A549 (cell line): Measurements from ENCODE around the gene SPATA16. TPM values are rescaled to one million over a fixed set of nuclear protein-coding genes. Genes with fewer than 3 reads are reported as not detected.

Experiments
- ATAC-seq, 2 experiments: fragments of 200-7000 bp in 1 of 2; fragments of >200 bp in 1 of 2; cut with Nextera tagmentation in 1 of 2; cut with Tn5 transposase in 1 of 2; 3 replicates each; pipeline versions ENCODE4 v1.8.0 to v1.9.1; 2018 to 2020; ENCODE audit warnings: mild to moderate bottlenecking in 1 of 2, moderate library complexity in 1 of 2
- CTCF ChIA-PET: fragments of 300-600 bp; sonication (Branson Sonifier 250); formaldehyde crosslinking; extraction: SDS; loops from one replicate; lab custom pipeline; 2021; ENCODE audit warnings: antibody characterized with exemption, inconsistent platforms; lab: Yijun Ruan, JAX
- POLR2A ChIA-PET: fragments of 350-600 bp; formaldehyde crosslinking; extraction: SDS; loops from one replicate; lab custom pipeline; 2021; ENCODE audit warnings: antibody characterized with exemption, inconsistent platforms; lab: Yijun Ruan, JAX
- DNase-seq, 2 experiments: peaks; one replicate each; pipeline versions ENCODE4 v3.0.0 to v3.0.0-alpha.2; 2011 to 2016; ENCODE audit warnings: low read depth in 1 of 2, low spot score in 1 of 2
- FAIRE-seq: peaks from 2 replicates; lab custom pipeline; 2011; peaks lifted over from hg19 to GRCh38; lab: Jason Lieb, UNC
- H3K27ac ChIP-seq, 2 experiments: fragments of >200 bp; sonication (Bioruptor Twin); formaldehyde crosslinking; 3 replicates each; pipeline ENCODE4 v1.5.1; 2016 to 2017
- H3K4me1 ChIP-seq: fragments of >200 bp; sonication (Bioruptor Twin); formaldehyde crosslinking; 3 replicates; pipeline ENCODE4 v1.6.1; 2016
- H3K4me2 ChIP-seq: fragments of >200 bp; sonication (Bioruptor Twin); formaldehyde crosslinking; 3 replicates; pipeline ENCODE4 v1.6.1; 2016
- H3K4me3 ChIP-seq: fragments of >200 bp; sonication (Bioruptor Twin); formaldehyde crosslinking; 3 replicates; pipeline ENCODE4 v1.5.1; 2016
- H3K9me3 ChIP-seq: fragments of >200 bp; sonication (Bioruptor Twin); formaldehyde crosslinking; 3 replicates; pipeline ENCODE4 v1.6.1; 2016
- ATOH8 ChIP-seq: fragments of 250-450 bp; sonication (Bioruptor Pico); IDR thresholded peaks from 2 replicates; pipeline ENCODE4 v1.5.0; 2020; ENCODE audit warnings: low read depth, mild to moderate bottlenecking, moderate library complexity
- CEBPB ChIP-seq, 2 experiments: fragments of >200 bp in 1 of 2; sonication (Bioruptor Twin) in 1 of 2; formaldehyde crosslinking in 1 of 2; IDR thresholded peaks; 2 replicates each; pipeline ENCODE4 v1.6.1; 2012 to 2016
- CHD2 ChIP-seq: fragments of 150-350 bp; IDR thresholded peaks from 2 replicates; pipeline ENCODE4 v1.6.1; 2014; ENCODE audit warnings: low read length; ENCODE audit not compliant: partially characterized antibody
- CHD4 ChIP-seq: fragments of 200-600 bp; sonication (generic); IDR thresholded peaks from 2 replicates; pipeline ENCODE4 v1.6.1; 2016; ENCODE audit warnings: antibody characterized with exemption, mild to moderate bottlenecking, borderline replicate concordance
- E2F6 ChIP-seq: IDR thresholded peaks from 2 replicates; pipeline ENCODE4 v1.6.1; 2012; ENCODE audit warnings: low read depth, borderline replicate concordance
- EHF ChIP-seq: fragments of 250-450 bp; sonication (Bioruptor Pico); IDR thresholded peaks from 2 replicates; pipeline ENCODE4 v1.5.0; 2020; ENCODE audit warnings: mild to moderate bottlenecking
- EHMT2 ChIP-seq: fragments of 200-600 bp; sonication (generic); IDR thresholded peaks from 2 replicates; pipeline ENCODE4 v1.6.1; 2016; ENCODE audit warnings: antibody characterized with exemption, low read depth, mild to moderate bottlenecking, moderate library complexity
- EP300 ChIP-seq, 2 experiments: fragments of >200 bp; sonication (Bioruptor Twin); formaldehyde crosslinking; IDR thresholded peaks; 2 replicates in 1 of 2; 3 replicates in 1 of 2; pipeline ENCODE4 v1.6.1; 2016 to 2017
- FOSL2 ChIP-seq, 2 experiments: fragments of 450-650 bp in 1 of 2; fragments of >200 bp in 1 of 2; sonication (Bioruptor Twin) in 1 of 2; formaldehyde crosslinking; IDR thresholded peaks; 2 replicates each; pipeline versions ENCODE4 v1.5.0 to v1.6.1; 2016 to 2020; ENCODE audit warnings: mild to moderate bottlenecking in 1 of 2, moderate library complexity in 1 of 2
- FOXS1 ChIP-seq: fragments of 250-450 bp; sonication (Bioruptor Pico); IDR thresholded peaks from 2 replicates; pipeline ENCODE4 v1.5.0; 2020; ENCODE audit warnings: mild to moderate bottlenecking, moderate library complexity
- GATA3 ChIP-seq: IDR thresholded peaks from 2 replicates; pipeline ENCODE4 v1.6.1; 2012; ENCODE audit warnings: borderline replicate concordance
- HDAC2 ChIP-seq: fragments of 200-600 bp; sonication (generic); IDR thresholded peaks from 2 replicates; pipeline ENCODE4 v1.6.1; 2016
- HEYL ChIP-seq: fragments of 250-450 bp; sonication (Bioruptor Pico); IDR thresholded peaks from 2 replicates; pipeline ENCODE4 v1.8.0; 2021; ENCODE audit warnings: mild to moderate bottlenecking, moderate library complexity
- HMGXB4 ChIP-seq: fragments of 250-450 bp; sonication (Bioruptor Pico); IDR thresholded peaks from 2 replicates; pipeline ENCODE4 v1.5.0; 2021; ENCODE audit warnings: mild to moderate bottlenecking, moderate library complexity, borderline replicate concordance
- JUN ChIP-seq, 2 experiments: fragments of >200 bp; sonication (Bioruptor Twin); formaldehyde crosslinking; IDR thresholded peaks; 2 replicates in 1 of 2; 3 replicates in 1 of 2; pipeline ENCODE4 v1.6.1; 2016 to 2017
- KDM1A ChIP-seq: fragments of 200-600 bp; sonication (generic); IDR thresholded peaks from 2 replicates; pipeline ENCODE4 v1.6.1; 2016; ENCODE audit warnings: low read depth, mild to moderate bottlenecking
- MAFK ChIP-seq: fragments of 450-650 bp; IDR thresholded peaks from 2 replicates; pipeline ENCODE4 v1.6.1; 2014; ENCODE audit not compliant: partially characterized antibody
- MAX ChIP-seq: IDR thresholded peaks from 2 replicates; pipeline ENCODE4 v1.6.1; 2012
- MAZ ChIP-seq: fragments of 150-350 bp; IDR thresholded peaks from 2 replicates; pipeline ENCODE4 v1.6.1; 2014; ENCODE audit warnings: antibody characterized with exemption, low read depth, low read length, borderline replicate concordance
- MYC ChIP-seq: IDR thresholded peaks from 2 replicates; pipeline ENCODE4 v1.6.1; 2012; ENCODE audit warnings: mild to moderate bottlenecking, inconsistent platforms, low read length, improper control_type of control experiment, borderline replicate concordance
- NPAS2 ChIP-seq: fragments of 250-450 bp; sonication (Bioruptor Pico); IDR thresholded peaks from 2 replicates; pipeline ENCODE4 v1.8.0; 2022; ENCODE audit warnings: mild to moderate bottlenecking, moderate library complexity, borderline replicate concordance
- NR3C1 ChIP-seq: fragments of >200 bp; sonication (Bioruptor Twin); formaldehyde crosslinking; IDR thresholded peaks from 3 replicates; pipeline ENCODE4 v1.6.1; 2017
- PBX3 ChIP-seq: IDR thresholded peaks from 2 replicates; pipeline ENCODE4 v1.6.1; 2012
- PHF8 ChIP-seq: fragments of 200-600 bp; sonication (generic); IDR thresholded peaks from 2 replicates; pipeline ENCODE4 v1.6.1; 2016; ENCODE audit warnings: low read depth, mild to moderate bottlenecking, antibody characterized with exemption, moderate library complexity, borderline replicate concordance
- POLR2A ChIP-seq: IDR thresholded peaks from 2 replicates; pipeline ENCODE4 v1.6.1; 2012; ENCODE audit warnings: mild to moderate bottlenecking, low read length
- POLR2AphosphoS2 ChIP-seq: conservative IDR thresholded peaks from 2 replicates; pipeline ENCODE4 v1.6.1; 2012; ENCODE audit warnings: low read length, improper control_type of control experiment, inconsistent platforms
- RAD21 ChIP-seq, 2 experiments: fragments of >200 bp in 1 of 2; sonication (Bioruptor Twin) in 1 of 2; formaldehyde crosslinking in 1 of 2; IDR thresholded peaks in 1 of 2; conservative IDR thresholded peaks in 1 of 2; 2 replicates in 1 of 2; 3 replicates in 1 of 2; pipeline ENCODE4 v1.6.1; 2012 to 2018; ENCODE audit warnings: inconsistent platforms in 1 of 2
- RFX5 ChIP-seq: fragments of 450-650 bp; IDR thresholded peaks from 2 replicates; pipeline ENCODE4 v1.7.1; 2014; ENCODE audit warnings: antibody characterized with exemption, mild to moderate bottlenecking, moderate library complexity
- TP53 ChIP-seq: fragments of 250-450 bp; sonication (Bioruptor Pico); IDR thresholded peaks from 2 replicates; pipeline ENCODE4 v1.5.0; 2021; ENCODE audit warnings: mild to moderate bottlenecking, moderate library complexity
- ZC3H11A ChIP-seq: fragments of 450-650 bp; IDR thresholded peaks from 2 replicates; pipeline ENCODE4 v1.6.1; 2014; ENCODE audit warnings: antibody characterized with exemption, mild to moderate bottlenecking
- ZFP36 ChIP-seq: fragments of 450-650 bp; IDR thresholded peaks from 2 replicates; pipeline ENCODE4 v1.6.1; 2014; ENCODE audit warnings: borderline replicate concordance; ENCODE audit not compliant: partially characterized antibody
- ZSCAN20 ChIP-seq: fragments of 250-450 bp; sonication (Bioruptor Pico); IDR thresholded peaks from 2 replicates; pipeline ENCODE4 v1.8.0; 2022; ENCODE audit warnings: mild to moderate bottlenecking, moderate library complexity
- WGBS: methylation state at CpG from one replicate; pipeline ENCODE4 v1.1.6; 2017; ENCODE audit errors: missing lambda C conversion rate; 5-methylcytosine and 5-hydroxymethylcytosine counted together
- polyA plus RNA-seq, 4 experiments: library from polyadenylated mRNA; depleted of rRNA in 3 of 4; stranded (reverse); fragments of >200 nt; fragmentation: RNase III in 1 of 4; extraction: RNeasy Plus Mini Kit Qiagen cat#74134 plus additional on column Dnase treatment in 1 of 4; gene quantifications; 2 replicates in 3 of 4; 3 replicates in 1 of 4; pipeline ENCODE4 v1.2.3, GENCODE V29; 2011 to 2017

The SPATA16 gene
- polyA plus RNA-seq, 2 of the 4 experiments (the other 2 are of a cell fraction), result not detected

- ATAC-seq (no peak), FAIRE-seq (no peak), DNase-seq (no peak)
- ChIA-PET CTCF (no interaction called here), POLR2A (no interaction called here)
- Histone ChIP-seq H3K9me3 (no peaks in the 10 kb centered on the region), H3K4me1 (no peaks in the 10 kb centered on the region), H3K4me2 (no peak overlapping the region), H3K4me3 (no peak overlapping the region), H3K27ac (no peak overlapping the region)
- WGBS, result 13% methylated on average over 2 of the region's 2 CpGs
- TF ChIP-seq KDM1A, result no peak
- TF ChIP-seq HMGXB4 (CRISPR knock-in tag), result no peak
- TF ChIP-seq HDAC2, result no peak
- TF ChIP-seq MAX, result no peak
- no peak for TF ChIP-seq CHD4
- TF ChIP-seq ZFP36, result no peak
- TF ChIP-seq PHF8, result no peak
Measured at GRCh38 chr3:173153631-173154030, 12.6 kb upstream of the SPATA16 start.

GRCh38 chr3:173139420-173139819 is 1.6 kb downstream of the SPATA16 start:
- POLR2A ChIA-PET, result no interaction called here
- no peaks in the 10 kb centered on the region for H3K4me1 ChIP-seq
- no peak for ATAC-seq

GRCh38 chr3:173138026-173138425 is 3.0 kb downstream of the SPATA16 start:
- CTCF ChIA-PET, result no interaction called here
- POLR2A ChIA-PET, result no interaction called here
- ATAC-seq (no peak), FAIRE-seq (no peak), DNase-seq (no peak)
- Histone ChIP-seq H3K9me3 (no peaks in the 10 kb centered on the region), H3K4me2 (no peak overlapping the region), H3K27ac (no peak overlapping the region), H3K4me3 (no peak overlapping the region), H3K4me1 (no peaks in the 10 kb centered on the region)
- TF ChIP-seq POLR2A, result no peak
- TF ChIP-seq EHF (CRISPR knock-in tag), result no peak
- TF ChIP-seq FOXS1 (CRISPR knock-in tag), result no peak
- TF ChIP-seq POLR2AphosphoS2, result no peak
- TF ChIP-seq TP53, result no peak
- TF ChIP-seq EHMT2, result no peak
- TF ChIP-seq ZSCAN20 (CRISPR knock-in tag), result no peak
- TF ChIP-seq GATA3, result no peak
- TF ChIP-seq MAZ, result no peak
- TF ChIP-seq ATOH8 (CRISPR knock-in tag), result no peak
- 4% methylated on average over 3 of the region's 3 CpGs for WGBS

More at GRCh38 chr3:173139420-173139819, 1.6 kb downstream of the SPATA16 start:
- H3K9me3 ChIP-seq, result no peaks in the 10 kb centered on the region
- no peak overlapping the region for H3K4me3 ChIP-seq
- no peak for TF ChIP-seq RAD21 (conservative IDR thresholded peaks at IDR 0.05 in 1 of 2, IDR thresholded peaks at IDR 0.05 in 1 of 2)
- no peak for TF ChIP-seq HEYL
- no peak for TF ChIP-seq NPAS2 (CRISPR knock-in tag)
- TF ChIP-seq MYC, result no peak
- TF ChIP-seq NR3C1, result no peak
- TF ChIP-seq EP300 (IDR thresholded peaks at IDR 0.05), result no peak
- no peak for TF ChIP-seq EHMT2
- no peak for TF ChIP-seq RFX5
- TF ChIP-seq PHF8, result no peak
- TF ChIP-seq FOSL2 (IDR thresholded peaks at IDR 0.05), result no peak
- TF ChIP-seq FOSL2 (CRISPR knock-in tag; IDR thresholded peaks at IDR 0.05), result no peak
- TF ChIP-seq ZC3H11A, result no peak
- no peak for TF ChIP-seq MAFK
- no peak for TF ChIP-seq HDAC2
- TF ChIP-seq EHF (CRISPR knock-in tag), result no peak
- no peak for TF ChIP-seq JUN (IDR thresholded peaks at IDR 0.05)
- TF ChIP-seq CHD2, result no peak
- TF ChIP-seq PBX3, result no peak
- TF ChIP-seq MAZ, result no peak
- TF ChIP-seq CEBPB (IDR thresholded peaks at IDR 0.05), result no peak
- no peak for TF ChIP-seq E2F6
- DNase-seq (no peak), FAIRE-seq (no peak)
- H3K4me2 ChIP-seq, result no peak overlapping the region
- WGBS, result 36% methylated on average over 2 of the region's 2 CpGs
- CTCF ChIA-PET, result no interaction called here
- no peak overlapping the region for H3K27ac ChIP-seq
